Ectodermal cell (in vitro differentiated cells): ENCODE measurements around the gene PDZD4.

Experiments
- H3K27ac ChIP-seq: 2 replicates; pipeline ENCODE4 v1.7.0; 2013; ENCODE audit warnings: mild to moderate bottlenecking, low read depth, low read length; ENCODE audit not compliant: insufficient read depth, poor library complexity, severe bottlenecking
- H3K27me3 ChIP-seq: 2 replicates; pipeline ENCODE4 v1.7.0; 2013; ENCODE audit warnings: mild to moderate bottlenecking, low read length; ENCODE audit not compliant: insufficient read depth, control insufficient read depth, poor library complexity, severe bottlenecking
- H3K36me3 ChIP-seq: one replicate; pipeline ENCODE4 v1.7.0; 2013; ENCODE audit warnings: low read length; ENCODE audit not compliant: control insufficient read depth, insufficient read depth
- H3K4me1 ChIP-seq: one replicate; pipeline ENCODE4 v1.7.0; 2013; ENCODE audit warnings: low read length; ENCODE audit not compliant: control insufficient read depth, insufficient read depth
- H3K4me3 ChIP-seq: 2 replicates; pipeline ENCODE4 v1.7.0; 2013; ENCODE audit warnings: low read depth, low read length, control low read depth; ENCODE audit not compliant: insufficient read depth
- H3K9me3 ChIP-seq: 2 replicates; pipeline ENCODE4 v1.7.0; 2013; ENCODE audit warnings: mild to moderate bottlenecking, low read length, moderate library complexity; ENCODE audit not compliant: control insufficient read depth
- WGBS, 2 experiments: methylation state at CpG; one replicate each; pipeline ENCODE4 v1.1.7; 2013; ENCODE audit warnings: missing lambda C conversion rate in 2 of 2; 5-methylcytosine and 5-hydroxymethylcytosine counted together

PDZD4 gene

GRCh38 chrX:153857348-153857903, 27.1 kb upstream of the PDZD4 start:
- Histone ChIP-seq H3K27me3 (no peaks in the 10 kb centered on the region), H3K36me3 (no peaks in the 10 kb centered on the region), H3K4me3 (no peak overlapping the region), H3K9me3 (no peaks in the 10 kb centered on the region), H3K27ac (no peak overlapping the region), H3K4me1 (peaks cover 11% of the 10 kb centered on the region)
- 81 to 86% methylated on average over 2 of the region's 2 CpGs for WGBS, 2 experiments

GRCh38 chrX:153854702-153855101, 24.4 kb upstream of the PDZD4 start:
- Histone ChIP-seq H3K27ac (no peak overlapping the region), H3K9me3 (no peaks in the 10 kb centered on the region), H3K4me1 (no peaks in the 10 kb centered on the region), H3K27me3 (no peaks in the 10 kb centered on the region), H3K4me3 (no peak overlapping the region), H3K36me3 (no peaks in the 10 kb centered on the region)
- WGBS, 2 experiments = 79% methylated on average over 9 of the region's 9 CpGs

- Histone ChIP-seq H3K4me1 (no peaks in the 10 kb centered on the region), H3K27me3 (no peaks in the 10 kb centered on the region), H3K36me3 (no peaks in the 10 kb centered on the region), H3K4me3 (no peak overlapping the region), H3K9me3 (no peaks in the 10 kb centered on the region), H3K27ac (no peak overlapping the region)
- 91 to 93% methylated on average over 3 of the region's 3 CpGs for WGBS, 2 experiments
Observed at GRCh38 chrX:153853902-153854267, 23.5 kb upstream of the PDZD4 start.

GRCh38 chrX:153853180-153853901, 23.0 kb upstream of the PDZD4 start:
- H3K4me3 ChIP-seq = no peak overlapping the region
- 73 to 92% methylated on average over 3 of the region's 3 CpGs for WGBS, 2 experiments

GRCh38 chrX:153851981-153852380, 21.6 kb upstream of the PDZD4 start:
- WGBS, 2 experiments = 84 to 97% methylated on average over 2 to 3 of the region's 3 CpGs
- H3K27me3 ChIP-seq = no peaks in the 10 kb centered on the region
- H3K27ac ChIP-seq = no peak overlapping the region
- H3K9me3 ChIP-seq = no peaks in the 10 kb centered on the region
- H3K4me3 ChIP-seq = no peak overlapping the region
- no peaks in the 10 kb centered on the region for H3K36me3 ChIP-seq
- H3K4me1 ChIP-seq = no peaks in the 10 kb centered on the region

More at GRCh38 chrX:153853180-153853901, 23.0 kb upstream of the PDZD4 start:
- H3K27me3 ChIP-seq = no peaks in the 10 kb centered on the region
- H3K9me3 ChIP-seq = no peaks in the 10 kb centered on the region
- no peaks in the 10 kb centered on the region for H3K36me3 ChIP-seq
- no peaks in the 10 kb centered on the region for H3K4me1 ChIP-seq
- no peak overlapping the region for H3K27ac ChIP-seq

GRCh38 chrX:153848325-153848724, 18.0 kb upstream of the PDZD4 start:
- Histone ChIP-seq H3K9me3 (no peaks in the 10 kb centered on the region), H3K27ac (no peak overlapping the region), H3K36me3 (no peaks in the 10 kb centered on the region), H3K4me1 (no peaks in the 10 kb centered on the region), H3K27me3 (peaks cover 5% of the 10 kb centered on the region), H3K4me3 (no peak overlapping the region)
- 6 to 9% methylated on average over 3 of the region's 3 CpGs for WGBS, 2 experiments

- H3K27me3 ChIP-seq = peaks cover 5% of the 10 kb centered on the region
- H3K36me3 ChIP-seq = no peaks in the 10 kb centered on the region
- H3K27ac ChIP-seq = no peak overlapping the region
- H3K4me3 ChIP-seq = no peak overlapping the region
- no peaks in the 10 kb centered on the region for H3K9me3 ChIP-seq
- H3K4me1 ChIP-seq = no peaks in the 10 kb centered on the region
- WGBS, 2 experiments = 13 to 31% methylated on average over 2 to 3 of the region's 3 CpGs
Observed at GRCh38 chrX:153845842-153846241, 15.5 kb upstream of the PDZD4 start.

GRCh38 chrX:153845195-153845594, 14.9 kb upstream of the PDZD4 start:
- Histone ChIP-seq H3K27ac (no peak overlapping the region), H3K27me3 (peaks cover 5% of the 10 kb centered on the region), H3K4me1 (no peaks in the 10 kb centered on the region), H3K9me3 (no peaks in the 10 kb centered on the region), H3K36me3 (no peaks in the 10 kb centered on the region), H3K4me3 (no peak overlapping the region)
- 7 to 11% methylated on average over 5 of the region's 6 CpGs for WGBS, 2 experiments

- no peak overlapping the region for H3K4me3 ChIP-seq
- peaks cover 5% of the 10 kb centered on the region for H3K27me3 ChIP-seq
- H3K27ac ChIP-seq = no peak overlapping the region
- no peaks in the 10 kb centered on the region for H3K9me3 ChIP-seq
- H3K4me1 ChIP-seq = no peaks in the 10 kb centered on the region
- 0 to 4% methylated on average over 1 to 5 of the region's 6 CpGs for WGBS, 2 experiments
- H3K36me3 ChIP-seq = no peaks in the 10 kb centered on the region
Observed at GRCh38 chrX:153844509-153845082, 14.3 kb upstream of the PDZD4 start.

- Histone ChIP-seq H3K36me3 (no peaks in the 10 kb centered on the region), H3K9me3 (no peaks in the 10 kb centered on the region), H3K27ac (no peak overlapping the region), H3K4me1 (no peaks in the 10 kb centered on the region), H3K4me3 (no peak overlapping the region), H3K27me3 (peaks cover 2% of the 10 kb centered on the region)
- WGBS, 2 experiments = 87 to 100% methylated on average over 6 of the region's 6 CpGs
Observed at GRCh38 chrX:153836921-153837320, 6.6 kb upstream of the PDZD4 start.
